Tibial artery (tissue), 4 donors: ENCODE measurements around the gene BCL6B.

Experiments
- DNase-seq, 2 donors: peaks; one replicate each; pipeline ENCODE4 v3.0.0-alpha.2; 2019
- H3K27ac ChIP-seq, 2 donors: fragments of 200-600 bp; sonication (generic) in 1 of 2; 1 replicate in 1 of 2; 2 replicates in 1 of 2; pipeline ENCODE4 v1.5.1; 2018 to 2019; ENCODE audit warnings: mild to moderate bottlenecking in 1 of 2
- H3K27me3 ChIP-seq, 2 donors: fragments of 200-600 bp; sonication (generic) in 1 of 2; one replicate each; pipeline versions ENCODE4 v1.5.1 to v1.6.0; 2016 to 2019
- H3K36me3 ChIP-seq, 3 donors: fragments of 200-600 bp; sonication (generic) in 2 of 3; one replicate each; pipeline ENCODE4 v1.5.1; 2016 to 2019; ENCODE audit warnings: mild to moderate bottlenecking in 2 of 3
- H3K4me1 ChIP-seq, 4 donors: fragments of 200-600 bp; sonication (generic) in 2 of 4; 1 replicate in 3 of 4; 2 replicates in 1 of 4; pipeline ENCODE4 v1.5.1; 2016 to 2019
- H3K4me3 ChIP-seq, 2 donors: fragments of 200-600 bp; sonication (generic) in 1 of 2; 1 replicate in 1 of 2; 2 replicates in 1 of 2; pipeline ENCODE4 v1.5.1; 2018 to 2019; ENCODE audit warnings: mild to moderate bottlenecking in 2 of 2
- H3K9me3 ChIP-seq, 3 donors: fragments of 200-600 bp; sonication (generic) in 1 of 3; one replicate each; pipeline ENCODE4 v1.5.1; 2016 to 2019
- CTCF ChIP-seq, 2 experiments: fragments of 200-600 bp in 1 of 2; fragments of 450-650 bp in 1 of 2; IDR thresholded peaks; one replicate each; pipeline ENCODE4 v1.5.1; 2017 to 2019; ENCODE audit warnings: antibody characterized with exemption in 2 of 2, mild to moderate bottlenecking in 1 of 2, moderate library complexity in 1 of 2
- intact Hi-C: fragments of 100-400 bp; cut with DNase I; formaldehyde crosslinking; loops from one replicate; pipeline ENCODE4 v1.15.0; 2023; ENCODE audit warnings: low total_unique reads

The BCL6B gene

GRCh38 chr17:7005716-7006115 lies 17.1 kb upstream of the BCL6B start:
- no peak overlapping the region for H3K4me3 ChIP-seq
- no peak for DNase-seq
- H3K4me1 ChIP-seq, result peaks cover 0 to 15% (median 11%) of the 10 kb centered on the region in 4 donors
- no peaks in the 10 kb centered on the region for H3K27me3 ChIP-seq
- intact Hi-C loops, result loop anchor here (10.0 kb wide), 1 partner anchor 341 kb away; no protein-coding TSS in a partner anchor
- no peak overlapping the region for H3K27ac ChIP-seq
- H3K36me3 ChIP-seq, result peaks cover 24 to 47% (median 26%) of the 10 kb centered on the region in 3 donors
- no peak for TF ChIP-seq CTCF (IDR thresholded peaks at IDR 0.05)
- H3K9me3 ChIP-seq, result no peaks in the 10 kb centered on the region

- no peak overlapping the region for H3K4me3 ChIP-seq
- no peaks in the 10 kb centered on the region for H3K27me3 ChIP-seq
- no peak overlapping the region for H3K27ac ChIP-seq
- intact Hi-C loops, result loop anchor here (10.0 kb wide), 1 partner anchor 342 kb away; no protein-coding TSS in a partner anchor
- peaks cover 10 to 33% (median 13%) of the 10 kb centered on the region in 3 donors for H3K36me3 ChIP-seq
- no peak for DNase-seq
- no peaks in the 10 kb centered on the region for H3K9me3 ChIP-seq
- peaks cover 0 to 26% (median 20%) of the 10 kb centered on the region in 4 donors for H3K4me1 ChIP-seq
- TF ChIP-seq CTCF (IDR thresholded peaks at IDR 0.05), result no peak
Observed at GRCh38 chr17:7007143-7007542, 15.7 kb upstream of the BCL6B start.

- TF ChIP-seq CTCF (IDR thresholded peaks at IDR 0.05), result no peak
- intact Hi-C loops, result no loop called here
- H3K27me3 ChIP-seq, result no peaks in the 10 kb centered on the region
- H3K4me3 ChIP-seq, result no peak overlapping the region
- no peak overlapping the region for H3K27ac ChIP-seq
- peaks cover 0 to 19% (median 0%) of the 10 kb centered on the region in 3 donors for H3K36me3 ChIP-seq
- DNase-seq, result no peak
- peaks cover 0 to 44% (median 34%) of the 10 kb centered on the region in 4 donors for H3K4me1 ChIP-seq
- no peaks in the 10 kb centered on the region for H3K9me3 ChIP-seq
Observed at GRCh38 chr17:7010523-7010922, 12.3 kb upstream of the BCL6B start.

GRCh38 chr17:7011415-7011814 lies 11.4 kb upstream of the BCL6B start:
- no peak for TF ChIP-seq CTCF (IDR thresholded peaks at IDR 0.05)
- intact Hi-C loops, result no loop called here
- DNase-seq, result no peak
- no peaks in the 10 kb centered on the region for H3K9me3 ChIP-seq
- peak overlapping the region; percentile 69 to 80 for H3K4me3 ChIP-seq
- no peaks in the 10 kb centered on the region for H3K27me3 ChIP-seq
- peaks cover 0 to 17% (median 4%) of the 10 kb centered on the region in 3 donors for H3K36me3 ChIP-seq
- peaks cover 0 to 49% (median 42%) of the 10 kb centered on the region in 4 donors for H3K4me1 ChIP-seq
- peak overlapping the region; percentile 91 to 97 for H3K27ac ChIP-seq

- Histone ChIP-seq H3K9me3 (no peaks in the 10 kb centered on the region), H3K27me3 (no peaks in the 10 kb centered on the region), H3K36me3 (peaks cover 0 to 17% (median 9%) of the 10 kb centered on the region in 3 donors), H3K27ac (peak overlapping the region; percentile 91 to 97), H3K4me1 (peaks cover 0 to 54% (median 45%) of the 10 kb centered on the region in 4 donors), H3K4me3 (peak overlapping the region; percentile 69 to 80)
- no peak for TF ChIP-seq CTCF (IDR thresholded peaks at IDR 0.05)
- no peak for DNase-seq
- intact Hi-C loops, result no loop called here
Observed at GRCh38 chr17:7011942-7012254, 11.0 kb upstream of the BCL6B start.
